Stimulated activated CD4-positive, alpha-beta T cell treated with anti-CD3 and anti-CD28 coated beads, Interleukin-15, amount 100 ng/mL, for 48 hours (primary cell): Measurements from ENCODE around the gene PPP6R2.
"Not testable (repeated sequence)": the region's sequence is repeated elsewhere in the genome, so short reads cannot be mapped to it uniquely, and the experiment has no call there.

ENCODE experiments used
- DNase-seq, 2 donors: peaks; one replicate each; pipeline ENCODE4 v3.0.0-alpha.2; 2020; ENCODE audit warnings: low read depth in 2 of 2

Gene PPP6R2

DNA sequence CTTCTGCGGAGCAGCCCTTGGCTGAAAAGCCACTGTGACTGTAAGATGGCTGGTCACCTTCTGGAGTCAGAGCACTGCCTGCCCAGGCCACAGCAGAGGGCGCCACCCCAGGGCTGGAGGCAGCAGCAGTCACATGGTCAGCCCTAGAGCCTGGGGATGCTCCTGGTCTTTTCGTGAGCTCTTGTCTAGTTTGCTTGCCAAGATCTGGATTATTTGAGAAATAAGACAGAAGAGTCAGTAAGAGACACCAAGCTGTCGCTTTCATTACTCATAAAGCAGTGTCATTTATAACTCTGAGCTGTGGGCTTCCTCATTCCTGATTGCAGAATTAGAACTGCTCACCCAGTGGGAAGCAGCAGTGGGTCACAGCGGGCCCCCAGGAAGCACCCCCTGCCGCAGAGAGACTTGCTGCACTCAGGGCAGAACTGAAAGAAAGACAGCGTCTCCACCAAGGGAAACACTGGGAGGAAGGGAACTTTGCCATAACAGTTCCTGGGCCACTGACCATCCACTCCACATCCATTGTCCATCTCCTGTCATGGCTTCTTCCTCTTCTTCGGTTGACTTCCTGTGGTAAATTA, 56.7 kb downstream of the PPP6R2 start:
- no peak for DNase-seq

DNA sequence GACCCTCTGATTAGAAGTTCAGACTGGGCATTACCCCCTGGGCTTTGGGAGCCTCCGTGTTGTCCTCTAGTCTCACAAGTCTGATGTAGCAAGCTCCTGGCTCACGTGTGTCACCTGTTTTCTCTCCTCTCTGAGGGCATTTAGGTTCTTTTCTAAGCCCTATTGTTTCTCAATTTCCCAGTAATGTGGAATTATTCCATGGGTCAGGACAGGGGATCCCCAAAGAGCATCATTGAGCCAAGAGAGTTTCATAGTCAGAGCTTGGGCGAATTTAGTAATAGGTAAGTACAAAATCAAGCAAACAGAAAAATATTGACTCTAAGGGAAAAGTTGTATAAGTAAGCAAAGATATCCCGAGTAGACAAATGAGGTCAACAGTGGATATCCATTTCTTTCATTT, 57.3 kb downstream of the PPP6R2 start:
- no peak for DNase-seq

DNA sequence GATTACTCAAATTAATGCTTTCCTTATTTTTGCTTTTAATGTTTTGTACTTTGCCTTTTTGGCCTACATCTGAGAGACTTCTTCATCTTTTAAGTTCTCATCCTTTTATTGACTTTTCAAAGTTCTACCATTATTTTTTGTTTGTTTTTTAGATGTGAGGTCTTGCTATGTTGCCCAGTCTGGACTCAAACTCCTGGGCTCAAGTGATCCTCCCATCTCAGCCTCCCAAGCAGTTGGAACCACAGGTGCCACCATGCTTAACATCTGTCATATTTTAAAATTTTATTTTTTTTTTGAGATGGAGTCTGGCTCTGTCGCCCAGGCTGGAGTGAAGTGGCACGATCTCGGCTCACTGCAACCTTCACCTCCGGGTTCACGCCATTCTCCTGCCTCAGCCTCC, 57.8 kb downstream of the PPP6R2 start:
- DNase-seq, result no peak

DNA sequence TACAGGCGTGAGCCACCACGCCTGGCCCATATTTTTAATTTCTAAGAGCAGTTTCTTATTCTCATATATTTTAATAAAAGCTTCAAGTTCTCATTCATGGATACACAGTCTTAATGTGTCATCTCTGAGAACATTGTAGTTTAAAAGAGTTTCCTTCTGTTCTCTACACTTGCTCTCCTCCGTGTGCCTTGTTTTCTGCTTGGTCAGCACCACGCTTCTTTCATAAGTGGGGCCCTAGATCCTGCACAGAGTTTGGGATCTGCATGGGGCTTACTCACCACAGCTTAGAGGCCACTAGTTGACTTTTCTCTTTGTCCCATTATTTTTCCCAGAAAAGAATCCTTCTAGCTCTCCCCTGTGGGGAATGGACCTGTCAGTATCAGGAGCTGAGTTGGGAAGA, 58.8 kb downstream of the PPP6R2 start:
- no peak for DNase-seq

DNA sequence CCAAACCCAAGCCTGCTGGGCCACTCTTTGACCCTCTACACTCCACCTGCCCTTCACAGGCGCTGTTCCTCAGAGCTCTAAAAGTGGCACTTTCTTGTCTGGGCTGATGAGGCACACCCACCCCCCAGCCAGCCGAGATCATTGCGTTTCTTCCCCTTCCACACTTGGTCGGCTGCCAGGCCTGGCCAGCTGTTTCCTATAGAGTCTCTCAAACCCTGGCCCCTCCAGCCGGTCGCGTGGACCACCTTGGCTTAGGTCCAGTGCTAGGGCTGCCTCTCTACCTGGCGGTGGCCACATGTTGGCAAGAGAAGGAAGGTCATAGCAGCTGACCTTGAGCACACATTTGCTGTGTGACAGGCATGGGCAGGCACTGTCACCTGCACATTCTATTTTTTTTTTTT, 60.6 kb downstream of the PPP6R2 start:
- no peak for DNase-seq

DNA sequence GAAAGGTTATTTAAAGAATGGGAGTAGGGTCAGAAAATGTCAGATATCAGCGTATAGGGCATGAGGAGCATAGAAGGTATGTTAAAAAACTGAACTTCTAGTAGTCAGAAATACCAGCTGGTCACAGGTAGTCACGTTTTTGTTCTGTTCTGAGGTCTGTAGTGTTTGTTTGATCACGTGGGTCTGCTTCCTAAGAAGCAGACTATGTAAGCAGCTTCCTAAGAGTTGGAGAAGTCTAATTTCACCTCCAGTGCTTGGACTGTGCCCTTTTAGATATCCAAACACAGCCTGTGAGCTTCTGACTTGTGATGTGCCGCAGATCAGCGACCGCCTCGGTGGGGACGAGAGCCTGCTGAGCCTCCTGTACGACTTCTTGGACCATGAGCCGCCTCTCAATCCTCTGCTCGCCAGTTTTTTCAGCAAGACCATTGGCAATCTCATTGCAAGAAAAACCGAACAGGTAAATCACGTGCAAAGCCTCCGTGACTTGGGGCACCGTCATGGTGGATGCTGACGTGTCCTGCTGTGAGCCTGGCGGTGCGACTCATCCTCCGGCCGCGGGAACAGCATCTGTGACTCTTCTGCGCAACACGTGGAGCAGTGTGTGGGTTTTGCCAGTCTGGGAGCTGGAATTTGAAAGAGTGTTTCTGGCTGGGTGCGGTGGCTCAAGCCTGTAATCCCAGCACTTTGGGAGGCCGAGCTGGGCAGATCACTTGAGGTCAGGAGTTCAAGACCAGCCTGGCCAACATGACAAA, 63.5 kb downstream of the PPP6R2 start:
- no peak for DNase-seq

DNA sequence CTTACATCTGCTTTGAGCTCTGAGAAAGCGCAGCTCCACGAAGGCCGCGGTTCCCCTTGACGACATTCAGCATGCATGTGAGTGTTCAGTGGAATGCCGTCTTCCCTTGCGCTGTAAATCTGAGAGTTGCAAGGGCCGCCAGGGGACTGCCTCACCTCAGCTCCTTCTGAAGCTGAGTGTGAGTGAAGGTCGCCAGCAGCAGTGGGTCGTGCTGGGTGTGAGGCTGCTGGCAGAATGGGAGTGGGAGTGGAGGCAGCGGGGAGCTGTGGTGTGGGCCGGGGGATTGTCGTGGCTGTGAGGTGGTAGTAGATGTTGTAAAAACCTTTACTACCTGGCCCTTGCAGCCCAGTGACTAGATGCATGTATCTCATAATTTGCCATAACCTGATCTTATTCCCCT, 65.2 kb downstream of the PPP6R2 start:
- DNase-seq, result no peak

DNA sequence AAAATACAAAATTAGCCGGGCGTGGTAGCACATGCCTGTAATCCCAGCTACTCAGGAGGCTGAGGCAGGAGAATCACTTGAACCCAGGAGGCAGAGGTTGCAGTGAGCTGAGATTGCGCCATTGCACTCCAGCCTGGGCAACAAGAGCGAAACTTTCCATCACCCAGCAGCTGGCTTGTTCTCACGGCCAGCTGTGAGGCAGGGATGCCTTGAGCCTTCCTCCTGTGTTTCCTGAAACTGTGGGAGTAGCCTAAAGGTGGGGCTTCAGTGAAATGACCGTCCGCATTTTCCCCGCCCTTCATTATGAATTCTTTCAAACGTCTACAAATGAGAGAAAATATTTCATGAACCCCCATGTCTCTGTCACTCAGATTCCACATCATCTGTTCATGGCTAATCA, 65.8 kb downstream of the PPP6R2 start:
- DNase-seq, result not testable (repeated sequence)

DNA sequence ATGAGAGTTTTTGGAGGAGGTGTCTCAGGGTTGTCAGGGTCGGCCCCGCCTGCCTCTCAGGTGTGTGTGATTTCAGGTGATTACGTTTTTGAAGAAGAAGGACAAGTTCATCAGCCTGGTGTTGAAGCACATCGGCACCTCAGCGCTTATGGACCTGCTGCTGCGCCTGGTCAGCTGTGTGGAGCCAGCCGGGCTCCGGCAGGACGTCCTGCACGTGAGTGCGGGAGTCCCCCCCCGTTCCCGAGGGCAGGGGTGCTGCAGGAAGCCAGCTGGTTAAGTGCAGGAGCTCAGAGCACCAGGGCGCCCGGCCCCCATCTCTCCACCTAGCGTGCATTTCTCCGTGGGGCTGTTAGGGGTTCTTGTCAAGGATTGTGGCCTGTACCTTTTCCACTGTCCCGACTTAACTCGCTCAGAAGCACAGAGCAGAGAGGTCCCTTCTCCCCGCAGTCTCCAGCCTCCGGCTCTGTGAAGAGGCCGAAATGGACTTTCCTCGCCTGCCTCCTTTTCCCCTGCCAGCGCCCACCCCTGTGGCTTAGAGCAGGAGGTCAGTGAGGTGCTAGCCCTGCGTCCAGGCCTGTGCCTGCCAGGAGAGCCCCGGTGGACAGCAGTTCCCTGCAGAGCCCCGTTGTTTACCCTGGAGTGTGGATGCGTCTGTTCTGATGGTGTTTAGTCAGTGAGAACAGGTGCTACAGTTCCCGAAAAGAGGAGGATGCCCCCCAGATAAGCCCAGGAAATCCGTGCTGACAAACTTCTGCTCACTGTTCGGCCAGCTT, 71.5 kb downstream of the PPP6R2 start:
- DNase-seq, result no peak

DNA sequence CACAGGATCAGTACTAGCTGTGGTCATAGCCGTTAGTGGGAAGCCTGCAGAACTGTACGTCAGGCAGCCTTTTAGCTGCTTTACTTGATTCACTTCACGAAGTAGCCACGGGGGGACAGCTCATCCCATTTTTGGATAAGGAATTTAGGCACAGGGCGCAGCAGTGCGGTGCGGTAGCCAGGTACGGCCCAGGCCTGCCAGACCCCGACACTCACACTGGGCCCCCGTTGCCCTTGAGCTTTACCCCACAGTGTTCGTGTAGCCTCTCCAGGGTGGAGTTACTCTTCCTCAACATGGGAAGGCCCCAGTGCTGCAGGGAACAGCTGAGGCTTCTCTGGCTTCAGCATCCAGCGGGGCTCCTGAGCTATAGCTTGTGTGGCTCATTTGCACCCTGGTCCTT, 72.3 kb downstream of the PPP6R2 start:
- no peak for DNase-seq

DNA sequence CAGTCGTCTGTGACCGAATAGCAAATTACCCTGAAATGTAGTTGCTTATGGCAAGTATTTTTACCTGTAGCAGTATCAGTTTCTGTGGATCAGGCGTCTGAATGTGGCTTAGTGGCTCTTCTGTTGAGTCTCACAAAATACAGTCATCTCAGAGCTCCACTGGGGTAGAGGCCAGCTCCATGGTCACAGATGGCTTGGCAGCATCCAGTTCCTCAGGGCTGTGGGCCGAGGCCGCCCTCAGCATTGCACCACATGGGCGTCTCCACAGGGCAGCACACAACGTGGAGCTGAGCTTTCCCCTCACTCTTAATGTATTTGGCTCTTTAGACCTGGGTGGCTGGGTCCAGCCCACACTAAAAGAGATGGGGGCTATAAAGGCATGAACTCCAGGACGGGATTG, 73.9 kb downstream of the PPP6R2 start:
- no peak for DNase-seq

DNA sequence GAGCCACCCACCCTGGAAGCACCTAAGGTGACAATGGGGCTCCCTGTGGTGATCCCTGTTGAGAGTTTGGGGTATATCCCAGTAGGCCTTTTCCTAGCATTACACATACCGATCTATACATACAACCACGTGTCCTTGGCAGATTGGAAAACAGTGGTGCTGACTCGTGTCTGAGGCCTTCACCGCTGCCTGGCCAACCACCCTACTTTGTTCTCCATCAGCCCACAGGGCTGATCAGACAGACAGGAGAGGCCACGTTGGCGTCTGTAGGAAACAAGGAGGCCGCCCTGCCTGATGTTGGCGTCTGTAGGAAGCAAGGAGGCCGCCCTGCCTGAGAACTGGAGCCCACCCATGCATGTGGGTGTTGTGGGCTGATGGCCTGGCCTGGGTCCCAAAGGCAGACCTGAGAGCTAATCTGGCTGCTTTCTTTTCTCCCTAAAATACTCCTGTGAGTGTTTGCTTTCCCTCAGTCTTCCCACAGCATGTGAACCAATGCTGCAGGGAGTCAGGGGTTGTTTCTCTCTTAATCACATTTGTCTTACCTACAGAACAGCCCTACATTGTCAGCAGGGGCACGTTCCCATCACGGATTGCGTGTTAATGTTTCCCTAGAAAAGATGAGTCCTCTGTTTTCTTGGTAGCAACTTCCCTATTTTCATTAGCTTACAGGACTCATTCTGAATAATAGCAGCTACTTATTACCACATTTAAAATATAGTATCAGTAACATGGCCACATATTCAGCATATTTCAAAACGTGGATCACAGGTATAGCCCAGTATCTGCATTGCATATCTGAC, 74.5 kb downstream of the PPP6R2 start:
- no peak for DNase-seq

DNA sequence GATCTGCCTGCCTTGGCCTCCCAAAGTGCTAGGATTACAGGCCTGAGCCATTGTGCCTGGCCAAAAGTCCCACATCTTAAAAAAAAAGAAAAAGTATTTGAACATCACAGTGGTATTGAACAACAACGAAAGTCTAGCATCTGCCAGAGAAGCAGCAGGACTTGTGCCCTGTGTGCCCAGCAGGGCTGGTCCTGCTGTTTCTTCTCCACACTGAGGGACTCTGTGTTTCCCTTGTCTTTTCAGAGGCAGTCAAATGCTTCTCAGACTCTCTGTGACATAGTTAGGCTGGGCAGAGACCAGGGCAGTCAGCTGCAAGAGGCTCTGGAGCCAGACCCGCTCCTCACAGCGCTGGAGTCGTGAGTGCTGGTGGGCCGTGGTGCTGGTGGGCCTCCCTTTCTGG, 75.5 kb downstream of the PPP6R2 start:
- no peak for DNase-seq

DNA sequence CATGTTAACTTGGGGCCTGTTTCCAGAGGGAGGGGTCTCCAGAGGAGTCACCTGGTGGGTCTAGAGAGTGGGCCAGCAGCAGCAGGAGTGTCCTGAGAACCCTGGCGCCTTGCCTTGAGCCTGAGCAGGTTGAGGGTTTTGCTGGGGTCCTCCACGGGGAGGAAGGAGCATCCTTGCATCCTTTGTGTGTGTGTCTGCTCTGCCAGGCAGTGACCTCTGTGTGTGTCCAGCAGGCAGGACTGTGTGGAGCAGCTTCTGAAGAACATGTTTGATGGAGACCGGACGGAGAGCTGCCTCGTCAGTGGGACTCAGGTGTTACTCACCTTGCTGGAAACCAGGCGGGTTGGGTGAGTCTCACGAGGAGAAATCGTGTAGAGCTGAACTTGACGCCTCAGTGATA, 76.0 kb downstream of the PPP6R2 start:
- no peak for DNase-seq

DNA sequence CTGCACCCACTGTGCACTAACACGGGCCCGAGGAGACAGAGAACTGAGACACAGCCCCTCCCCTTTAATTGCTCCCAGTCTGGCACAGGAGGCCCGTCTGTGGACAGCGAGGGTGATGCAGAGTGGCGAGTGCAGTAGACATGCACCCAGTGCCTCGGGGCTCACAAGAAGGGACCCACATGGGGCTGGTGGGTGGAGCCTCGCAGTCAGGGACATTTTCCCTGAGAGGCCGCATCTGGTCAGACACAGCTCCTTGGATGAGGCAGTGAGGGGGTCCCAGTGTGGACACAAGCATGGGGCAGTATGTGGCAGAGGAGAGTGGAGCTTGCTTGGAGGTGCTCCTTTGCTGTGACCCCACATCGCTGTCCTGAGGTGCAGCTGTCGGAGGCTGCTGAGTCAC, 76.9 kb downstream of the PPP6R2 start:
- no peak for DNase-seq

DNA sequence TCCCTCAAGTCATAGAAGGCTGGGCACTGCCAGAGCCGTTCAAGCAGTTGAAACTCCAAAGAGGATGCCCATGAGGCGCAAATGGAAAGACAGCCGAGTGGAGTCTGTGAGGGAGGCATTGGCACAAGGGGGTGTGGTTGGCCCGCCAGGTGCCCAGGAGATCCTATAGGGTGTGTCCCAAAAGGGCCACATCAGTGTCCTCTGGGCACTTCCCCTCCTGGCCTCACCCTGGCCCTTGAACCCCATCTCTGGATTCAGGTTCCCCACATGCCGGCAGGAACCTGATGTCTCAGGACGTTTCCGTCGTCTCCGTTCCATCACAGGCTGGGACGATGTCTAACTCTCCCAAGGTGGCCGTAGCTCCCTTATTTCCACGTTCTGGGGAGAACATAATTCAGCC, 77.5 kb downstream of the PPP6R2 start:
- no peak for DNase-seq

DNA sequence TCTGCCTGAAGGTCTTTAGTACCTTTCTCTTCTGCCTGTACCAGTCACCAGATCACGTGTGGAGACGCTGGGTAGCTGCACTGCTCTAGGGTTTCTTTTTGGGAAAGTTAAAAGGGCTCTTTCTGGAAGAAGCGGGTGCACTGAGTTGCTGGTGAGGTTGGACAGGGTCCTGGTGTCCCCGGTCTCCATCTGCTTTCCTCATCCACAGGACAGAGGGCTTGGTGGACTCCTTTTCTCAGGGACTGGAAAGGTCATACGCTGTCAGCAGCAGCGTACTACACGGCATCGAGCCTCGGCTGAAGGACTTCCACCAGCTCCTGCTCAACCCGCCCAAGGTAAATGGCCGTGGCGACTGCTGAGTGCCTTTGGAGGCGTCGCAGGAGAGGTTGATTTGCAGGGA, 78.9 kb downstream of the PPP6R2 start:
- no peak for DNase-seq

DNA sequence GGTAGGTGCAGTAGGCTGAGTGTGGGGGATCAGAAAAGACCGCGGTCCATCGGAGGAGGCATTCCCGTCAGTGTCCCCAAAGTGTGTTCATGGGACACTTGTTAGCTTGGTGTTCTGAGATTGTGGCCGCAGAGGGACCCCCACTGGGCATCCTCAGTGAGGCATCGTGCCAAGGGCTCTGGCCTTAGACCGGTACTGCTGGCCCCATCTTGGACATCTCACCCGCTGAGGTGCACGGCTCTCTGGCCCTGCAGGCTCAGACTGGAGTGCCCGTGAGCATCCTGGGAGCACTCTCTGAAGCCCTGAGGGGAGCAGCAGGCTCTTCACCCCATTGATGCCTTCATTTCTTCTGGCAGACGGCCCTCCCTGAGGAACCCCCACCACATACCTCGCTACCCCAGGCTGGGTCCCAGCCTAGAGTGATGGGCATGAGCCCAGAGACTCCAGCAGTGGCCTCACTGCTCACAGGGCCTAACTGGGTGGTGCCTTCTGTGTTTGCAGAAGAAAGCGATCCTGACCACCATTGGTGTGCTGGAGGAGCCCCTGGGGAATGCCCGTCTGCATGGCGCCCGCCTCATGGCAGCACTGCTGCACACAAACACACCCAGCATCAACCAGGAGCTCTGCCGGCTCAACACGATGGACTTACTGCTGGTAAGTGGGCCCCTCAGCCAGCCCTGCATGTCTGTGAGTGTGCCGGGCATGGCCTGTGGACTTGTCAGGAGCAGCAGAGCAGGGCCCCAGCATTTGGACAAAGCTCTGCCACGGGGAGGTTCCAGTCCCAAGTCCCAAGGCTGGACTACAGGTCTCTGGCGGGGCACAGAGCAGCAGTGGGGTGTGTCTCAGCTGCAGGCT, 80.1 kb downstream of the PPP6R2 start:
- no peak for DNase-seq

DNA sequence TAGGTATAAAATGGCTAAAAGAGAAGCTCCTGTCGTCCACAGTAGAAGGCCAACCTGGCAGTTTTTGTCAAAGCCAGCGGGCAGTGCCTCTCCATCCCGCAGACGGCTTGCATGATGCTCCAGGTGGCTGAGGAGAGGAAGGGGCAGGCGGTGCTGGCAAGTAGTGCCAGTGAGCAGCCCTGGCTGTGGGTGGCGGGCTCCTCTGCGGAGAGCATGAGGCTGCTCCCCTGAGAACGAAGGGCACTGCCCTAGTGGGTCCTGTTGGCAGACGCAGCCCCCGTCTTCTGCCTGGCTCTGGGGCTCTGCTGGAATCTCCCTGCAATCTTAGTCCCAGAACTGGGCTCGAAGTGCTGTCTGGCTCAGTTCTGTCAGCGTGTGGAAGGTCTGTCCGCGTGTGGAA, 80.8 kb downstream of the PPP6R2 start:
- no peak for DNase-seq

DNA sequence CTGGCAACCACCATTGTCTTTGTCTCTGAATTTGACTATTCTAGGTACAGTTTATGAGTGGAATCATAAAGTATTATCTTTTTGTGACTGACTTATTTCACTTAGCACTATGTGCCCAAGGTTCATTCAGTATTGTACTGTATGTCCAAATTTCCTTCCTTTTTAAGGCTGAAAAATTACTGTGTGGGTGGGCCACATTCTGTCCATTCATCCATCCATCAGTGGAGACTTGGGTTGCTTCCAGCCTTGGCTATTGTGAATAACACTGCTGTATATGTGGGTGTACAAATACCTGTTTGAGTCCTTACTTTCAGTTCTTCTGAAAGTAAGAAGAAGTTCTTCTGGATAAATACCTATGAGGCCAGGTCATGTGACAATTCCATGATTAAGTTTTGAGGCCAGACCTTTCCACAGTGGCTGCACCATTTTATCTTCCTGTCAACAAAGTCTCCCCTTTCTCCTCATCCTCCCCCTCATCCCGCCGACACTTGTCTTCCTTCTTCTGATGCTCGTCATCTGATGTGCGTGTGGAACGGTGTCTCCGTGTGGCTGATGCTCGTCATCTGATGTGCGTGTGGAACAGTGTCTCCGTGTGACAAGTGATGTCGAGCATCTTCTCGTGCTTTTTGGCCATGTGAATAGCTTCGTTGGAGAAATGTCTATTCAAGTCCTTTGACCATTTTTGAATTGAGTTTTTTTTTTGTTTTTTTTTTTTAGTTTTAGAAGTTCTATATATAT, 82.2 kb downstream of the PPP6R2 start:
- no peak for DNase-seq
